PC-3 (cell line): ENCODE measurements around the gene TRMT5. TPM values are rescaled to one million over a fixed set of nuclear protein-coding genes. Genes with fewer than 3 reads are reported as not detected.

Experiments
- ATAC-seq: fragments of 200-7000 bp; cut with Tn5 transposase; 2 replicates; pipeline ENCODE4 v1.9.1; 2020; ENCODE audit warnings: mild to moderate bottlenecking, moderate library complexity
- BruUV-seq: library from RNA; stranded (reverse); fragments of 400-500 nt; replicated peaks from 2 replicates; lab custom pipeline; 2021; lab: Mats Ljungman, UMichigan
- CTCF ChIA-PET: fragments of 300-600 bp; sonication (Branson Sonifier 250); formaldehyde crosslinking; loops from one replicate; lab custom pipeline; 2022; ENCODE audit warnings: antibody characterized with exemption; lab: Charles Lee
- POLR2A ChIA-PET: fragments of 300-600 bp; sonication (Branson Sonifier 250); formaldehyde crosslinking; loops from one replicate; lab custom pipeline; 2022; ENCODE audit warnings: antibody characterized with exemption; ENCODE audit not compliant: unreplicated experiment; lab: Charles Lee
- DNase-seq: peaks from one replicate; pipeline ENCODE4 v3.0.0-alpha.2; 2015
- H2AFZ ChIP-seq: fragments of 300-600 bp; sonication (generic); 2 replicates; pipeline ENCODE4 v1.6.0; 2016; ENCODE audit warnings: antibody characterized with exemption, low read length
- H3F3A ChIP-seq: fragments of 300-600 bp; sonication (generic); one replicate; pipeline ENCODE4 v1.6.0; 2017; ENCODE audit warnings: antibody characterized with exemption, low read length, control low read depth, mild to moderate bottlenecking; ENCODE audit not compliant: unreplicated experiment
- H3K27ac ChIP-seq: fragments of 300-600 bp; sonication (generic); 2 replicates; pipeline ENCODE4 v1.5.1; 2016; ENCODE audit warnings: mild to moderate bottlenecking, low read length
- H3K27me3 ChIP-seq: fragments of 300-600 bp; sonication (generic); 2 replicates; pipeline ENCODE4 v1.6.1; 2016; ENCODE audit warnings: low read length, mixed read lengths
- H3K36me3 ChIP-seq: fragments of 300-600 bp; sonication (generic); 2 replicates; pipeline ENCODE4 v1.6.1; 2016; ENCODE audit warnings: low read depth, mixed run types, low read length, mixed read lengths
- H3K4me1 ChIP-seq: fragments of 300-600 bp; sonication (generic); 2 replicates; pipeline ENCODE4 v1.5.1; 2016; ENCODE audit warnings: low read length; ENCODE audit not compliant: insufficient read depth
- H3K4me2 ChIP-seq: fragments of 300-600 bp; sonication (generic); 2 replicates; pipeline ENCODE4 v1.6.0; 2016; ENCODE audit warnings: low read length
- H3K4me3 ChIP-seq: fragments of 300-600 bp; sonication (generic); 2 replicates; pipeline ENCODE4 v1.5.1; 2016; ENCODE audit warnings: mild to moderate bottlenecking, low read length, mixed read lengths
- H3K79me2 ChIP-seq: fragments of 300-600 bp; sonication (generic); 2 replicates; pipeline ENCODE4 v1.6.1; 2017; ENCODE audit warnings: low read length, mixed read lengths
- H3K9ac ChIP-seq: fragments of 300-600 bp; sonication (generic); 2 replicates; pipeline ENCODE4 v1.6.0; 2016; ENCODE audit warnings: mild to moderate bottlenecking, low read length
- H3K9me2 ChIP-seq: fragments of 300-600 bp; sonication (generic); replicated peaks from 2 replicates; pipeline ENCODE4 v1.6.1; 2016; ENCODE audit warnings: mixed run types, low read length, mixed read lengths
- H3K9me3 ChIP-seq: fragments of 300-600 bp; sonication (generic); 2 replicates; pipeline ENCODE4 v1.6.1; 2016; ENCODE audit warnings: low read length, mixed read lengths
- H4K20me1 ChIP-seq: fragments of 300-600 bp; sonication (generic); 2 replicates; pipeline ENCODE4 v1.6.1; 2016; ENCODE audit warnings: low read length, mixed read lengths
- EZH2 ChIP-seq: fragments of 300-600 bp; sonication (generic); IDR thresholded peaks from one replicate; pipeline ENCODE4 v1.6.1; 2017; ENCODE audit warnings: antibody characterized with exemption, mild to moderate bottlenecking, low read length; ENCODE audit not compliant: unreplicated experiment
- EZH2phosphoT487 ChIP-seq: fragments of 300-600 bp; sonication (generic); IDR thresholded peaks from 2 replicates; pipeline ENCODE4 v1.6.1; 2018; ENCODE audit warnings: mild to moderate bottlenecking, antibody characterized with exemption, low read length, borderline replicate concordance
- intact Hi-C: fragments of 100-400 bp; cut with micrococcal nuclease; formaldehyde crosslinking; loops from 2 replicates; pipeline ENCODE4 v1.9.0; 2023
- total RNA-seq: library from RNA; depleted of rRNA; stranded (reverse); fragments of >200 nt; gene quantifications from 2 replicates; pipeline ENCODE4 v1.2.3, GENCODE V29; 2014
- TF ChIP-seq, protein P1 (sequence below): fragments of 300-600 bp; sonication (generic); conservative IDR thresholded peaks from 2 replicates; pipeline ENCODE4 v1.5.1; 2017; ENCODE audit warnings: antibody characterized with exemption, low read depth, mild to moderate bottlenecking, low read length

The TRMT5 gene
- total RNA-seq, 1 experiment from 2014 or later, result 12.8 TPM

DNA sequence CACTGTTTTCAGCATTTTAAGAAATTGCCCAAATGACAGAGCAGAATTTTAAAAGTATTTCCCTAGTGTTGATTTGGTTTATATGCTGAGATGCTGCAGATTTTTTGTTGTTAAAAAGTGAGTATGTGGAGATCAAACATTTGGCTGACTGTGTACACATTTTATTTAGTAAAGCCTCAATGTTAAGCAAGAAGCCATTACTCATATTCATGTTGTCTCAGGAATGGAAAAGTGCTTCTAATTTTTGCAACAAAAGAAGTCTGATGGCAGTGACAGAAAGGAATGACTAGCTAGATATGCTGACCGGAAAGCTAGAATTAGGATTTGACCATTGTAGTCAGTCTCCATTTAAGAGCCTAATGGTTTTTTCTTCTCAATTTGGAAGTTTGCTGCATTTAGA lies 22.7 kb upstream of the TRMT5 start:
- H3K4me2 ChIP-seq, result no peak overlapping the region
- no peaks in the 10 kb centered on the region for H3K27me3 ChIP-seq
- no peak overlapping the region for H2AFZ ChIP-seq
- no peaks in the 10 kb centered on the region for H3K79me2 ChIP-seq
- DNase-seq, result no peak
- TF ChIP-seq EZH2phosphoT487 (no peak), EZH2 (no peak)
- TF ChIP-seq, protein P1, sequence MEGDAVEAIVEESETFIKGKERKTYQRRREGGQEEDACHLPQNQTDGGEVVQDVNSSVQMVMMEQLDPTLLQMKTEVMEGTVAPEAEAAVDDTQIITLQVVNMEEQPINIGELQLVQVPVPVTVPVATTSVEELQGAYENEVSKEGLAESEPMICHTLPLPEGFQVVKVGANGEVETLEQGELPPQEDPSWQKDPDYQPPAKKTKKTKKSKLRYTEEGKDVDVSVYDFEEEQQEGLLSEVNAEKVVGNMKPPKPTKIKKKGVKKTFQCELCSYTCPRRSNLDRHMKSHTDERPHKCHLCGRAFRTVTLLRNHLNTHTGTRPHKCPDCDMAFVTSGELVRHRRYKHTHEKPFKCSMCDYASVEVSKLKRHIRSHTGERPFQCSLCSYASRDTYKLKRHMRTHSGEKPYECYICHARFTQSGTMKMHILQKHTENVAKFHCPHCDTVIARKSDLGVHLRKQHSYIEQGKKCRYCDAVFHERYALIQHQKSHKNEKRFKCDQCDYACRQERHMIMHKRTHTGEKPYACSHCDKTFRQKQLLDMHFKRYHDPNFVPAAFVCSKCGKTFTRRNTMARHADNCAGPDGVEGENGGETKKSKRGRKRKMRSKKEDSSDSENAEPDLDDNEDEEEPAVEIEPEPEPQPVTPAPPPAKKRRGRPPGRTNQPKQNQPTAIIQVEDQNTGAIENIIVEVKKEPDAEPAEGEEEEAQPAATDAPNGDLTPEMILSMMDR, result no peak
- H3K9me2 ChIP-seq, result no peaks in the 10 kb centered on the region
- BruUV-seq, result no TSS peak
- H3F3A ChIP-seq, result no peaks in the 10 kb centered on the region
- ChIA-PET CTCF (no interaction called here), POLR2A (no interaction called here)
- H3K4me3 ChIP-seq, result no peak overlapping the region
- no peak overlapping the region for H3K9ac ChIP-seq
- H3K4me1 ChIP-seq, result no peaks in the 10 kb centered on the region
- H4K20me1 ChIP-seq, result no peaks in the 10 kb centered on the region
- H3K36me3 ChIP-seq, result 0 out of 2 replicates have a peak, but pooled peaks cover 2% of the 10 kb centered on the region
- H3K9me3 ChIP-seq, result no peaks in the 10 kb centered on the region
- intact Hi-C loops, result no loop called here
- H3K27ac ChIP-seq, result no peak overlapping the region
- no peak for ATAC-seq

DNA sequence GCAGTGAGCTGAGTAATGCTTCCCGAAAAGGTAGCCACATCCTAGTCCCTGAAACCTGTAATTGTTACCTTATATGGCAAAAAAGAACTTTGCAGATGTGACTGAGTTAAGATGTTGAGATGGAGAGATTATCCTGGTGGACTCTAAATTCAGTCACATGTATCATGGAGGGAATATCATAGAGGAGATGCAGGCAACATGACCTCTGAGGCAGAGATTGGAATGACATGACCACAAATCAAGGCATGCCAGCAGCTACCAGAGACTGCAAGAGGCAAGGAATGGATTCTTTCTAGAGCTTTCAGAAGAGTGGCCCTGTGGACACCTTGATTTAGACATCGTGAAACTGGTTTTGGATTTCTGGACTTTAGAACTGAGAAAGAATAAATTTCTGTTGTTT lies 18.7 kb upstream of the TRMT5 start:
- Histone ChIP-seq H3K9ac (no peak overlapping the region), H3K9me2 (no peaks in the 10 kb centered on the region), H3K27ac (no peak overlapping the region), H3K79me2 (no peaks in the 10 kb centered on the region), H3K9me3 (no peaks in the 10 kb centered on the region), H3K4me3 (no peak overlapping the region), H3K4me2 (no peak overlapping the region), H3F3A (no peaks in the 10 kb centered on the region), H2AFZ (no peak overlapping the region), H3K27me3 (no peaks in the 10 kb centered on the region), H4K20me1 (no peaks in the 10 kb centered on the region), H3K36me3 (peaks cover 7% of the 10 kb centered on the region; the same call in 1 of the 2 replicates), H3K4me1 (no peaks in the 10 kb centered on the region)
- TF ChIP-seq EZH2phosphoT487 (no peak), EZH2 (no peak)
- TF ChIP-seq, protein P1, result no peak
- ChIA-PET CTCF (no interaction called here), POLR2A (no interaction called here)
- no TSS peak for BruUV-seq
- no peak for DNase-seq
- intact Hi-C loops, result no loop called here
- no peak for ATAC-seq

DNA sequence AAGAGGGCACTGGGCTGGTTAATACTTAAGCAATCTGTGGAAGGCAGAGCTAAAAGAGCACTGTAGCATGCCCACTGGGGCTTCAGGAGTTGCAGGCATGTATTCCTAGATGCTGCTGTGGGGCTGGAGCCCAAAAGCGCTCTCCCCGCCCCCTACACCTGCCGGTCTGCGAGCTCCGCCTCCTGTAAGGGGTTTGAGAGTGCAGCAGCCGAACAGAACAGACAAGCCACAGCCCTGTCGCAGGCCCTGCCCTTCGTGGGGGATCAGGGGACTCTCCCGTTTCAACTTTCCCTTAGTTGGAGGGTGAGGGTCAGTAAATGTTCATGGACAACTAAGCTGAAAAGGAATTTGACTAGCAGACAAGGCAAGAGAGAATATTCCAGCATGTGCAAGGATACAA lies 17.7 kb upstream of the TRMT5 start:
- ATAC-seq, result no peak

More for the DNA sequence above, 17.7 kb upstream of the TRMT5 start:
- no peaks in the 10 kb centered on the region for H3K27me3 ChIP-seq
- H3K9me2 ChIP-seq, result no peaks in the 10 kb centered on the region
- DNase-seq, result no peak
- CTCF ChIA-PET, result no interaction called here
- H3K27ac ChIP-seq, result no peak overlapping the region
- no peaks in the 10 kb centered on the region for H3K9me3 ChIP-seq
- POLR2A ChIA-PET, result no interaction called here
- no peaks in the 10 kb centered on the region for H3K79me2 ChIP-seq
- H3K4me3 ChIP-seq, result no peak overlapping the region
- no peaks in the 10 kb centered on the region for H3F3A ChIP-seq
- no peak overlapping the region for H2AFZ ChIP-seq
- no peaks in the 10 kb centered on the region for H4K20me1 ChIP-seq
- TF ChIP-seq, protein P1, result no peak
- no peak for TF ChIP-seq EZH2phosphoT487
- TF ChIP-seq EZH2, result no peak
- peaks cover 6% of the 10 kb centered on the region; the same call in 1 of the 2 replicates for H3K36me3 ChIP-seq
- H3K4me1 ChIP-seq, result no peaks in the 10 kb centered on the region
- intact Hi-C loops, result no loop called here
- BruUV-seq, result no TSS peak
- no peak overlapping the region for H3K9ac ChIP-seq
- no peak overlapping the region for H3K4me2 ChIP-seq
